Stimulated activated CD8-positive, alpha-beta memory T cell treated with anti-CD3 and anti-CD28 coated beads, Interleukin-7, amount 100 ng/mL, for 24 hours (primary cell): ENCODE measurements around the gene GDF7.

Experiments
- DNase-seq: peaks from one replicate; pipeline ENCODE4 v3.0.0-alpha.2; 2020; ENCODE audit warnings: low read depth

The GDF7 gene

GRCh38 chr2:20674974-20675679, 8.2 kb downstream of the GDF7 start:
- DNase-seq, result no peak

DNA sequence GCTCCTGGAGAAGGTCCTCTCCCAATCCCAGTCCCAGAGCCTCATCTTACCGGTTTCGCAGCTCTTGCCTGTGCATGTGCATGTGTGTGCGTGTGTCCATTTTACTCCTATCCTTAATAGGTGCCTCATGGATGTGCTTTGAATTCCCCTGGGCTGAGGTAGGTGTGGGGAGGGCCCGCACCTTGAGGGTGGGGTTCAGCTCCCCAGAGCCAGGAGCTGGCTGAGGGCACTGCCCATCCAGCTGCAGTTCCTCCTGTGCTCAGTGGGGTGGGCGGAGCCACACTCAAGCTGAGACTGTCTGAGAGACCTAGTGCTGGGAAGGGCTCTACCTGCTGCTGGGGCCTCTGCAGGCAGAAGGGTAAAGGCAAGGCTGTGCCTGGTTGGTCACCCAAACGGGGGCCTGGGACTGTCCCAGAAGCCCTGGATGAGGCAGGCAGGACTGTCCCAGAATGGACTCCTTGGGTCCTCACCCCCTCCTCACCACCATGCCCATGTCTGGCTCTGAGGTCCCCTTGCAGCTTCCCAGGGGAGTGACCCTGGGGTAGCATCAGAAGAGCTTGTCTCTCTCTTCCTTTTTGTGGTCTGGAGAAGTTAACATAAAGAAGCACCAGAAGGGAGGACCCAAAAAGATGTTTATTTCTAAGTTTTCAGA, 8.9 kb downstream of the GDF7 start:
- DNase-seq, result no peak

- no peak for DNase-seq
Measured at GRCh38 chr2:20676353-20677215, 9.6 kb downstream of the GDF7 start.

GRCh38 chr2:20677301-20678085, 10.5 kb downstream of the GDF7 start:
- no peak for DNase-seq

DNA sequence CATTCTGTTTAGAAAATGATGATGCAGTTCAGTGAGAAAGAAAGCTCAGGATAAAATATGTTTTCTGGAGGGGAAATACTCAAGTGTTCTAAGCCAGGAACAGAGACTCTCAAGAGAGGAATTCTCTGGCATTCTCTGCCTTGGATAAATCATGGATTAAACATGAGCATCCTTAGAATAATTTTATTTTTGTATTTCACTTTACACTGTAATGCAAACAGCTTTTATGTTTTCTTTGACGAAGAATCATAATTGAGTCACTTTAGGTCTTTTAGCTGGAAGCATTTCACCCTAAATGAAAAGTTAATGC, 11.1 kb downstream of the GDF7 start:
- DNase-seq, result no peak

DNA sequence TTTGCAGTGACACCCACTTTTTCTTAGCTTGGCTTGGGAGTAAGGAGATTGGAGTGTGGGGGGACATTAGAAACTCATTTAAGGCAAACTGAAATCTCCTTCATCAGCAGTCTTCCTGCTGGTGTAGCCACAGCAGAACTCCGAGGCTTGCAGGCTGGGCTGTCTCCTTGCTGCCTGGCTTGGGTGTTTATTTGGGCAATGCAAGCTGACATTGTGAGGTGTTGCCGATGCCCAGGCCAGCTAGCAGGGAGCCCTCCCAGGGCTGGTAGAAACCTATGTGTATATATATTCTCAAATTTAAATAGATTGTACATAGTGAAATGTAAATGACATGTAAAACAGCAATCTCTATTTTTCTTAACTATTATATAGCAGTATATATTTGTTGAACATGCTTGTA, 11.8 kb downstream of the GDF7 start:
- no peak for DNase-seq

DNA sequence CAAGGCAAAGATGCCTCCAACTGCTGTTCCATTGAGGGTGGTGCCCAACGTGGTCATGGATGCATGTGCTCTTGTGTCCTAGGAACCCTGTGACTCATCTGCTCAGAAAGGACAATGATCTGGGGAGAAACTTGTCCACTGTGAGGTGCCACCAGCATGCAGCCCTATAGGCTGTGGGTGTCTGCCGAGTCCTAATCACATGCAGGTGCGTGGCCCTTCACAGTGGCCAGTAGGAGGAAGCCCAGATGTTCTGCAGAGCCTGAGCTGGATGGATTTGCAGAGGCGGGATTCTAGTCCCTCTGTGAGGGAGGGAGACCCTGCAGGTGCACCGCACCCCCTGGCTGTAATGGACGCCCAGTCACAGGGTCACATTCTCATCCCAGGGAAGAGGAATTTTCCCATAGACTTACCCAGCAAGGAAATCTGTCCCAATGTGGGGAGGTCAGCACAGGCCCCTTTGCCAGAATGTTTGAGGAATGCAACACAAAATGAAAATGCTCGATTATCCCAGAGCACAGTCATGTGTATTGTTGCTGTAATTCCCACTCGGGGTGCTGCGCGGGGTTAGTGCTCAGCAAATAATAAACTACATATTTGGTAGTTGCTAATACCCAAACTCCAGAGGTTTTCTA, 13.9 kb downstream of the GDF7 start:
- DNase-seq, result no peak

DNA sequence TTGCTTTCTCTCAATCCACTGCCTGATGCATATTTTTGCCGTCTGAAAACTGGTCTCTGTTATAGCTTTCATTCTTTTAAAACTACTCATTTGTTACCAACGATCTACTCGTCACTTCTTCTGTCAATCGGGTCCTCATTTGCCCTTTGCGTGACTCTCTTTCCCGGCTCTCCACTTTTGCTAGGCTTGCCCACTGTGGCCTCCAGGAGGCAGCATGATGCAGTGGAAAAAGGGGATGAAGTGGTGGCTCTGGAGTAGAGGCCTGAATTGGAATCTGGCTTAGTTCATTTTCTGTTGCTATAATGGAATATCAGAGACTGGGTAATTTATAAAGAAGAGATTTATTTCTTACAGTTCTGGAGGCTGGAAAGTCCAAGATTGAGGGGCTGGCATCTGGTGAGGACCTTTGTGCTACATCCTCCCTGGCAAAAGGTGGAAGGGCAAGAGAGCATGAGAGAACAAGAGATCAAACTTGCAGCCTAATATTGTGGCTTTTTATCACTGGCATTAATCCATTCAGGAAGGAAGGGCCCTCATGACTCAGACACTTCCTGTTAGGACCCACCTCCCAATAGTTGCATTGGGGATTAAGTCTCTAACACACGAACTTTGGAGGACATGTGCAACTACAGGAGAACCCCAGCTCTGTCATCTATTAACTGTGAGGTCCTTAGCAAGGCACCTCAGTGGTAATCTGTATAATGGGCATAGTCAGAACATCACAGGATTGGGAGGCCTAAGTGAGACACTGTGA, 15.4 kb downstream of the GDF7 start:
- DNase-seq, result no peak

GRCh38 chr2:20684581-20685063, 17.7 kb downstream of the GDF7 start:
- DNase-seq, result no peak

GRCh38 chr2:20687260-20687832, 20.4 kb downstream of the GDF7 start:
- DNase-seq, result no peak

DNA sequence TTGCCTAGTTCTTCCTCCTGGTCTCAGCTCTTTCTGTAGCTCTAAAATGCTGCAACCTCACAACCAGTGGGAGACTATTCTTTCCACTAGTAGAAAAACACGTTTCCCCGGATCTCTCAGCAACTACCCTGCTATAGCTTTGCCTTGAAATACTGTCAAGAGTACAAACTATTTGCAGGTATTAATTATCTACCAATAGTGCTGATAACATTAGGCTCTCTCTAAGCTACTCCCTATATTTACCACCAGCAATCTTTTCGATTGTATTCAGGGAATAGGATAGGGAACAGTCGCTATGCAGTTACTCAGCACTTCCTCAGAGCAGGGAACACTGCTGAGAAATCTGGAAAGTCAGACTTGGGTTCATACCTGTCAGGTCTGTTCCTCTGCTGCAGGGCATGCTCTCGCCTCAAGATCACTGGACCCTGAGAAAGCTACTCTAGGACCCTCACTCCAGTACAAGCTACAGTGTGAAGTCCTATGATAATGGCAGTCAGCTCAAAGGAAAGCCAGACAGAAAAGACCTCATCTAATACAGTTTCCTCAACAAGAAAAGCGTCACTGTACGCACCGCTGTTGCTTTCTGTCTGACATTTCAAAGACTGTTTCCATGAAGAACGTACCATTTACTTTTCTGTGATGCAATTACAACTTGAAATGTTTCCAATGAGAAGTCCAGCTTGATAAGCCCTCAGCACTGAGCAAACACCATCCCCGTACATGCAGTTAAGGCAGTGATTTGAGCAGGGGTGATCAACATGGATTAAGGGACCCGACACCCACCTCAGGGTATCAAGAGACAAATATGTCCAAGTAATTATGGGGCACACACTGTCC, 22.7 kb downstream of the GDF7 start:
- DNase-seq, result no peak

- DNase-seq, result no peak
Measured at GRCh38 chr2:20691076-20691734, 24.3 kb downstream of the GDF7 start.

DNA sequence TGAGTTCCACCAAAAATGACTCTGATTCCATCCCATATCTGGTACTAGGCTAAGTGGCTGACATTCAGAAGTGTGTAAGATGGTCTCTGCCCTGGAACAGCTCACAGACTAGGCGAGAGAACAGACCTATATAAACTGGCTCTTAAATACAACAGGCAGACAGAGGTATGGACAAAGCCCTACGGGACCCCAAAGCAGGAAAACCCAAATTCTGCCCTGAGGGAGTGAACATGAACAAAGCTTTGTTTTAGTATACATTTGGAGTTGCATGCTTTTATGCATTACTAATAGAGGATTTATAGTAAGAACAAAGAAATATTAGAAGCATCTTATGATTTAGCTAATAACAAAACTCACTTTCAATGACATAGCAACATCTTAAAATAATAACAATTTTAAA, 25.1 kb downstream of the GDF7 start:
- DNase-seq, result no peak

GRCh38 chr2:20693317-20693716, 26.4 kb downstream of the GDF7 start:
- no peak for DNase-seq

GRCh38 chr2:20696366-20696765, 29.4 kb downstream of the GDF7 start:
- DNase-seq, result no peak

DNA sequence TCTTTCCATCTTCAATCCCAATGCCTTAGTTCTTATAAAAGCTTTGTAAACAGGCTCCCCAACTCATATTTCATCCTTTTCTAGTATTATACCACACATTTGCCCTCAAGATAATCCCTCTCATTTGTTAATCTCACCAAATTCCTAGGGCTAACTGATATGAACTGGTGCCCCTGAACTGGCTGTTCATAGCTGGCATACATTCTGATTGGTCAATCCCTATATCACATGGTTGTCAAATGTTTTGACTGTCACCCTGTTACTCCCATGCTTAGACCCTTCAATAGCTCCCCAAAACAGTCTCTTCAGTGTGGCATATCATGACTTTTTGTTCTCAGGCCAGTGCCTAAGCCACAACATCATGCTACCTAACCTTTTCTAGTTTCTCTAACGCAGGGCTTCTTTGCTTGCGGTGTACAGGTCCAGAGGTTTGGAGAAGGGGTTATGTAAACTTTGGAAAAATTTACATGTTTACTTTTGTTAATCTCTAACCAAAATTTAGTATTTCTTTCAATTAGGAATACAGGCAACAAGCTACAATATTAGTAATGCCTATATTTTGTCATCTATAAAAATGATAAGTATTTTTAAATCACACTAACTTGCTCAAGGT, 30.5 kb downstream of the GDF7 start:
- no peak for DNase-seq

- no peak for DNase-seq
Measured at GRCh38 chr2:20698916-20699613, 32.1 kb downstream of the GDF7 start.

DNA sequence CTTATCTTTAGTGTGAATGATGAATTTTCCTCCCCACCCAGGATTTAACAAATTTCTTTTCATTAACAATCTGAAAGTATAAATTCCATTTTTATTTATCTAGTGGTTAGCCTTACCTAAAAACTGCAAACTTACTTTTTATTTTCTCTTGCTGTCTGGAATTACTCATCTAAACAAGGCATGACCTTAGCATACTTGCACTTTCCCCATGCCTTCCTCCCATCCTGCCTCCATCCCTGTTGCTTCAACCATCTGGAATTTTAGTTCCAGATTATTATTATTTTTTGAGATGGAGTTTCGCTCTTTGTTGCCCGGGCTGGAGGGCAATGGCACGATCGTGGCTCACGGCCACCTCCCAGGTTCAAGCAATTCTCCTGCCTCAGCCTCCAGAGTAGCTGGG, 35.6 kb downstream of the GDF7 start:
- DNase-seq, result no peak
